Measurements from ENCODE around the gene EVC2.

EVC2 gene

DNA sequence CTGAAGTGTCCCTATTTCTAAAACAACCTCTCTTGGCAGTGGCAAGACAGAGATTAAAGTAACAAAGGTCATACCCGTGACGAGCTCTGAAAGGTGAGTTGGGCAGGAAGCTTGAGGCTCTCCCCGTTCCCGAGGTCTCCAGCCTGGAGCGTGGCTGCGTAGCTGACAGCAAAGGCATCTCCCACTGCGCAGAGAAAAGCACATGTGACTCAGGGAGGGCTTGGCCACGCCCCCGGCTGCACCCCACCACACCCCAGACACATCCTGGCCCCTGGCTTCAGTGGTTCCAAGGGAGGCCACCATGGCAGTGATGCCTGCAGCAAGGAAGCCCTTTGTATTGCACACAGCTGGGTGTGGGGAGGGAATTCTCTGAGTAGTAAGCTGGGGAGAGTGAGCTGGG, 23.1 kb downstream of the EVC2 start:
- H3K9me3 ChIP-seq (ENCODE audit: control insufficient read depth, low read length): no peaks in the 10 kb centered on the region
- H3K27me3 ChIP-seq (replicated peaks; ENCODE audit: control insufficient read depth, insufficient read depth, low read length, poor library complexity, severe bottlenecking): no peaks in the 10 kb centered on the region
- H3K36me3 ChIP-seq (ENCODE audit: control insufficient read depth, insufficient read depth, low read length): no peaks in the 10 kb centered on the region
- H3K4me1 ChIP-seq (ENCODE audit: control insufficient read depth, insufficient read depth, low read length, poor library complexity, severe bottlenecking): no peaks in the 10 kb centered on the region
- H3K4me3 ChIP-seq (ENCODE audit: insufficient read depth, low read depth, low read length, poor library complexity, severe bottlenecking): no peak overlapping the region
- DNase-seq: no peak
- H3K27ac ChIP-seq (ENCODE audit: insufficient read depth, low read length, poor library complexity, severe bottlenecking): no peak overlapping the region

DNA sequence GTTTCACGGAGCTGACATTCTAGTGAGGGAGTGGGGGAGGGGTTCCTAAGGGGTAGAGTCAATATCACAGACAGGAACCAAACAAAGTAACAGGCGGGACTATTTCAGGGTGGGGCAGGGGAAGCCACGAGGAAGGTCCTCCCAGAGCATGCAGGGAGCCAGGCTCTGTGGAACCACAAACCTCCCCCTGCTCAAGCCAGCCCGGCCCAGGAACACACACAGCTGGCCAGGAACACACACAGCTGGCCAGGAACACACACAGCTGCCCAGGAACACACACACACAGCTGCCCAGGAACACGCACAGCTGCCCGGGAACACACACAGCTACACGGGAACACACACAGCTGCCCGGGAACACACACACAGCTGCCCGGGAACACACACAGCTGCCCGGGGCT, 24.8 kb downstream of the EVC2 start:
- Histone ChIP-seq H3K36me3 (ENCODE audit: control insufficient read depth, insufficient read depth, low read length) (no peaks in the 10 kb centered on the region), H3K4me1 (ENCODE audit: control insufficient read depth, insufficient read depth, low read length, poor library complexity, severe bottlenecking) (no peaks in the 10 kb centered on the region)
- DNase-seq: no peak

DNA sequence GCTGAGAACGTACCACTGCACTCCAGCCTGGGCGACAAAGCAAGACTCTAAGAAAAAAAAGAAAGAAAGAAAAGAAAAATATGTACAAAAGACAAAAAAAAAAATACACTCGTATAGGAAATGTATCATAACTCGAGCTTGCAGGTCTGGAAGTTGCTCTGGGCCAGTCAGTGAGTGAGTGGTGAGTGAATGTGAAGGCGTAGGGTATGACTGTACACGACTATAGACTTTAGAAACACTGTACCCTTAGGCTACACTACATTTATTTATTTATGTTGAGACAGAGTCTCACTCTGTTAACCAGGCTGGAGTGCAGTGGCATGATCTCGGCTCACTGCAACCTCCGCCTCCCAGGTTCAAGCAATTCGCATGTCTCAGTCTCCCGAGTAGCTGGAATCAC, 29.4 kb downstream of the EVC2 start:
- H3K27ac ChIP-seq (ENCODE audit: insufficient read depth, low read length, poor library complexity, severe bottlenecking): no peak overlapping the region
- no peaks in the 10 kb centered on the region for H3K27me3 ChIP-seq (replicated peaks; ENCODE audit: control insufficient read depth, insufficient read depth, low read length, poor library complexity, severe bottlenecking)
- DNase-seq: no peak
- no peak overlapping the region for H3K4me3 ChIP-seq (ENCODE audit: insufficient read depth, low read depth, low read length, poor library complexity, severe bottlenecking)
- no peaks in the 10 kb centered on the region for H3K4me1 ChIP-seq (ENCODE audit: control insufficient read depth, insufficient read depth, low read length, poor library complexity, severe bottlenecking)
- no peaks in the 10 kb centered on the region for H3K36me3 ChIP-seq (ENCODE audit: control insufficient read depth, insufficient read depth, low read length)
- H3K9me3 ChIP-seq (ENCODE audit: control insufficient read depth, low read length): no peaks in the 10 kb centered on the region

More for the DNA sequence above, 24.8 kb downstream of the EVC2 start:
- Histone ChIP-seq H3K9me3 (ENCODE audit: control insufficient read depth, low read length) (no peaks in the 10 kb centered on the region), H3K27me3 (replicated peaks; ENCODE audit: control insufficient read depth, insufficient read depth, low read length, poor library complexity, severe bottlenecking) (no peaks in the 10 kb centered on the region), H3K27ac (ENCODE audit: insufficient read depth, low read length, poor library complexity, severe bottlenecking) (no peak overlapping the region), H3K4me3 (ENCODE audit: insufficient read depth, low read depth, low read length, poor library complexity, severe bottlenecking) (no peak overlapping the region)

DNA sequence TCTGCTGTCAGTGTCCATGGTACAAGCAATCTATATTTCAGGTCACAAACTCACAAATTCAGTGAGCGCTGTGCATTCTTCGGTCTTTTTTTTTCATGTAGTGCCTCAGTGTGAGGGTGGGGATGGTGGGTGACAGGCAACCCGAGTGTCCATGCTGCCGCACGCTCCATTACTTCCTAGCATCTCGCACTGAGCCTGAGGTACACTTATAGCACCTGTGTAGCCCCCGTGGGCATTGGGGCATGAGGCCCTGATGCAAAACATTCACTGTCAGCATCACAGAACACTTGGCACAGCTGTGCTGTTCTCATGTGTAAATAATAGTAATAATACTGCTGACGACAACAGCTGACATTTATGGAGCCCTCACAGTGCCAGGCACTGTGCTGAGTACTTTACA, 31.6 kb downstream of the EVC2 start:
- no peaks in the 10 kb centered on the region for H3K36me3 ChIP-seq (ENCODE audit: control insufficient read depth, insufficient read depth, low read length)
- no peaks in the 10 kb centered on the region for H3K4me1 ChIP-seq (ENCODE audit: control insufficient read depth, insufficient read depth, low read length, poor library complexity, severe bottlenecking)
- no peak overlapping the region for H3K27ac ChIP-seq (ENCODE audit: insufficient read depth, low read length, poor library complexity, severe bottlenecking)
- H3K9me3 ChIP-seq (ENCODE audit: control insufficient read depth, low read length): no peaks in the 10 kb centered on the region
- no peaks in the 10 kb centered on the region for H3K27me3 ChIP-seq (replicated peaks; ENCODE audit: control insufficient read depth, insufficient read depth, low read length, poor library complexity, severe bottlenecking)
- DNase-seq: no peak
- no peak overlapping the region for H3K4me3 ChIP-seq (ENCODE audit: insufficient read depth, low read depth, low read length, poor library complexity, severe bottlenecking)

DNA sequence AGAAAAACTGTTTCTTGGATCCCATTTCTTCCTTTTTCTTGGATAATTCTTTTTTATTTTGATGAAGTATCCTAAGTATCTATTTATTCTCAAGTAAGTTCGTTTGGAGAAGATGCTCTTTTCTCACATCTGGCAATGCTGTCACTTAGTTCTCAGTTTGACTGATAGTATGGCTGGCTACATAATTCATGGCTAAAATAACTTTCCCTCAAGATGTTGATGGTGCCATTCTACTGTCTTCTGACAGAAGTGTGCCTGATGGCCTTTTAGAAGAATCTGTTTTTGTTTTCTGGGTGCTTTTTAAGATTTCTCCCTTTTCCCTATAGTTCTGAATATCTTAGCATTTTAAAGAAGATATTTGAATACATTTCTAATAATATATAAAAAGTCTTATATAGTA, 41.6 kb downstream of the EVC2 start:
- H3K9me3 ChIP-seq (ENCODE audit: control insufficient read depth, low read length): no peaks in the 10 kb centered on the region
- H3K4me1 ChIP-seq (ENCODE audit: control insufficient read depth, insufficient read depth, low read length, poor library complexity, severe bottlenecking): no peaks in the 10 kb centered on the region
- DNase-seq: no peak
- H3K27ac ChIP-seq (ENCODE audit: insufficient read depth, low read length, poor library complexity, severe bottlenecking): no peak overlapping the region
- H3K4me3 ChIP-seq (ENCODE audit: insufficient read depth, low read depth, low read length, poor library complexity, severe bottlenecking): no peak overlapping the region
- no peaks in the 10 kb centered on the region for H3K27me3 ChIP-seq (replicated peaks; ENCODE audit: control insufficient read depth, insufficient read depth, low read length, poor library complexity, severe bottlenecking)
- no peaks in the 10 kb centered on the region for H3K36me3 ChIP-seq (ENCODE audit: control insufficient read depth, insufficient read depth, low read length)

DNA sequence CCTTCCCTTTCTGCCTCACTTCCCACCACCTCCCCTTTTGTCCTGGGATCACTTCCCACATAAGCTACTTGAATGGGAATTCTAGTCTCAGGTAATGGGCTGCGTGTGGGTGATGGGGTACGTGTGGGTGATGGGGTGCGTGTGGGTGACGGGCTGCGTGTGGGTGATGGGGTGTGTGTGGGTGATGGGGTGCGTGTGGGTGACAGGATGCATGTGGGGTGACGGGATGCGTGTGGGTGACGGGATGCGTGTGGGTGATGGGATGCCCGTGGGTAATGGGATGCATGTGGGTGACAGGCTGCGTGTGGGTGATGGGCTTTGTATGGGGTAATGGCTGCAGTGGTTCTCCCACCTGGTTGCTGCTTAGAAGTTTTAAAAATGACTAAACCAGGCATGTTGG, 43.6 kb downstream of the EVC2 start:
- DNase-seq: no peak
- Histone ChIP-seq H3K27ac (ENCODE audit: insufficient read depth, low read length, poor library complexity, severe bottlenecking) (no peak overlapping the region), H3K4me1 (ENCODE audit: control insufficient read depth, insufficient read depth, low read length, poor library complexity, severe bottlenecking) (no peaks in the 10 kb centered on the region), H3K27me3 (replicated peaks; ENCODE audit: control insufficient read depth, insufficient read depth, low read length, poor library complexity, severe bottlenecking) (no peaks in the 10 kb centered on the region), H3K9me3 (ENCODE audit: control insufficient read depth, low read length) (no peaks in the 10 kb centered on the region), H3K36me3 (ENCODE audit: control insufficient read depth, insufficient read depth, low read length) (no peaks in the 10 kb centered on the region), H3K4me3 (ENCODE audit: insufficient read depth, low read depth, low read length, poor library complexity, severe bottlenecking) (no peak overlapping the region)

DNA sequence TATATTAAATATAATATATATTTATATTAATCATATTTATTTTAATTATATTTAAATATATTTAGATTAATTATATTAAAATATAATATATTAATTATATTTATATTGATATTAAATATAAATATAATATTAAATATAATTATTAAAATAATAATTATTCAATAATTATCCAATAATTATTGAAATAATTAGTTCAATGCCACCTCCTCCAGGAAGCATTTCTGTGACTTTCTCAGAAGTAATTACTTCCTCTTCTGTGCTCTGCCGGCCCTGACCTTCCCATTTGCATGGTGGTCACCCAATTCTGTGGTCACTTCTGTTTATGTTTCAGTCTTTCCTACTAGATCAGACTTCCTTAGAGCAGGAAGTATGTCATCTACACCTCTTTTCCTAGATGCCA, 45.8 kb downstream of the EVC2 start:
- Histone ChIP-seq H3K27me3 (replicated peaks; ENCODE audit: control insufficient read depth, insufficient read depth, low read length, poor library complexity, severe bottlenecking) (no peaks in the 10 kb centered on the region), H3K4me3 (ENCODE audit: insufficient read depth, low read depth, low read length, poor library complexity, severe bottlenecking) (no peak overlapping the region), H3K9me3 (ENCODE audit: control insufficient read depth, low read length) (no peaks in the 10 kb centered on the region), H3K4me1 (ENCODE audit: control insufficient read depth, insufficient read depth, low read length, poor library complexity, severe bottlenecking) (no peaks in the 10 kb centered on the region), H3K36me3 (ENCODE audit: control insufficient read depth, insufficient read depth, low read length) (no peaks in the 10 kb centered on the region), H3K27ac (ENCODE audit: insufficient read depth, low read length, poor library complexity, severe bottlenecking) (no peak overlapping the region)
- DNase-seq: no peak

DNA sequence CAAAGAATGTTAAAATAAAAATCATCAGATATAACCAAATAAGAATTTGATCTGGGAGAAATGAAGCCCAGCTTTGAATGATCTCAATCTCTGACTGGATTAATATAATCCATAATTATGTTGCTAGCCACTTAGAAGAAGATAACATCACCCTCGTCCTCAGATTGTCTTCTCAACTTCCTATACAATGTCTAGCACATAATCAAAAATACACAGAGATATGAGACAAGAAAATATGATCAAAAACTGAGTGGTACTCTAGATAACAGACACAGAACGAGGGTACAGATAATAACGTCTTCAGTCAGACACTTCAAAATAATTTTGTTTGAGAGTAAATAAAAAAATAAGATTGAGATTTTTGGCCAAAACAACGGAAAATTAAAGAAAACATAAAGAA, 47.1 kb downstream of the EVC2 start:
- Histone ChIP-seq H3K27me3 (replicated peaks; ENCODE audit: control insufficient read depth, insufficient read depth, low read length, poor library complexity, severe bottlenecking) (no peaks in the 10 kb centered on the region), H3K27ac (ENCODE audit: insufficient read depth, low read length, poor library complexity, severe bottlenecking) (no peak overlapping the region), H3K9me3 (ENCODE audit: control insufficient read depth, low read length) (no peaks in the 10 kb centered on the region), H3K4me3 (ENCODE audit: insufficient read depth, low read depth, low read length, poor library complexity, severe bottlenecking) (no peak overlapping the region), H3K4me1 (ENCODE audit: control insufficient read depth, insufficient read depth, low read length, poor library complexity, severe bottlenecking) (no peaks in the 10 kb centered on the region), H3K36me3 (ENCODE audit: control insufficient read depth, insufficient read depth, low read length) (no peaks in the 10 kb centered on the region)
- DNase-seq: no peak

DNA sequence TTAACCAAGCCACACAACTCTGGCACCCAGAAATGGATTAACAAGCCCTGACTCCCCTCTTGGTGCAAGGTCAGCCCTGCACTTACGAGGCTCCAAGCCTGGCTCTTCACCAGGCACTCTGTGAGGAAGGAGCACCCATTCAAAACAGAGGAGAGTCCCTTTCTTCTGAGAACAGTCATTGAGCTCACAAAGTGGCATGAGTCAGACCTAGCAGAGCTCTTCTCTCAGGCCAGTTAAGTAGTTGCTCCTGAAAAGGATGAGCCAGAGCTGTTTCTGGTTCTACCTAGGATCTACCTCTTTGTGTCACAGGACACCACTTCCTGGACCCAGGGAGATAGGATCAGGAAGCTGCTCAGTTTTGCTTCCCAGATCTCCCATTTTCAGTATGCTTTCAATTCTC, 48.2 kb downstream of the EVC2 start:
- no peaks in the 10 kb centered on the region for H3K4me1 ChIP-seq (ENCODE audit: control insufficient read depth, insufficient read depth, low read length, poor library complexity, severe bottlenecking)
- H3K27me3 ChIP-seq (replicated peaks; ENCODE audit: control insufficient read depth, insufficient read depth, low read length, poor library complexity, severe bottlenecking): no peaks in the 10 kb centered on the region
- no peak overlapping the region for H3K4me3 ChIP-seq (ENCODE audit: insufficient read depth, low read depth, low read length, poor library complexity, severe bottlenecking)
- H3K9me3 ChIP-seq (ENCODE audit: control insufficient read depth, low read length): no peaks in the 10 kb centered on the region
- H3K27ac ChIP-seq (ENCODE audit: insufficient read depth, low read length, poor library complexity, severe bottlenecking): no peak overlapping the region
- DNase-seq: no peak
- H3K36me3 ChIP-seq (ENCODE audit: control insufficient read depth, insufficient read depth, low read length): no peaks in the 10 kb centered on the region

DNA sequence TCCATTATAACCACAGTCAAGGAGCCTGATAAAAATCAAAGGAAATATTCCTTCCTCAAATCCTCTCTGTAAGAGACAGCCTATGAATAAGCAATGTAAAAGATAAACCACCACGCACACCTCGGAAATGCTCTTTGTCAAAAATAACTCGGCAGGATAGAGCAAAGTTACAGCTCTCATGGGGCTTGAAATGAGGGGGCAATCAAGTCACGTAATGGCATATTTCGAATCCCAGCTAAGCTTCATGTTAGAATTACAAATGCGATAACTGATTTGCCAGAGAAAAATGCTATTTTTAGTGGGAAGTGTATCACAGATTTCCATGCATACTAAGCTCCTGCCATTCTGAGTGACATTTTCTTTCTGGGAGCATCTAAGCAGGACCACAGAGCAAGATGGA, 49.4 kb downstream of the EVC2 start:
- Histone ChIP-seq H3K27ac (ENCODE audit: insufficient read depth, low read length, poor library complexity, severe bottlenecking) (no peak overlapping the region), H3K4me1 (ENCODE audit: control insufficient read depth, insufficient read depth, low read length, poor library complexity, severe bottlenecking) (no peaks in the 10 kb centered on the region), H3K4me3 (ENCODE audit: insufficient read depth, low read depth, low read length, poor library complexity, severe bottlenecking) (no peak overlapping the region), H3K36me3 (ENCODE audit: control insufficient read depth, insufficient read depth, low read length) (no peaks in the 10 kb centered on the region), H3K9me3 (ENCODE audit: control insufficient read depth, low read length) (no peaks in the 10 kb centered on the region), H3K27me3 (replicated peaks; ENCODE audit: control insufficient read depth, insufficient read depth, low read length, poor library complexity, severe bottlenecking) (no peaks in the 10 kb centered on the region)
- no peak for DNase-seq

DNA sequence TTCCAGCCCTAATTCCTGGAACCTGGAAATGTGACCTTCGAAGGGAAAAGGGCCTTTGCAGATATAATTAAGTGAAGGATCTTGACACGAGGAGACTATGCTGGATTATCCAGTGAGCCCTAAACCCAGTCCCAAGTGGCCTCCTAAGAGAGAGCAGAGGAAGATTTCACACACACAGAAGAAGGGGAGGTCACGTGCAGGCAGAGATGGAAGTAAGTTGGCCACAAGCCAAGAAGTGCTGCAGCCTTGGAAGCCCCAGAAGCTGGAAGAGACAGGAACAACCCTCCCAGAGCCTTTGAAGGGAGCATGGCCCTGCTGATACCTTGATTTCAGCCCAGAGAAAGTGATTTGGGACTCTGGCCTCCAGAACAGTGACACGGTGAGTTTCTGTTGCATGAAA, 51.9 kb downstream of the EVC2 start:
- no peaks in the 10 kb centered on the region for H3K9me3 ChIP-seq (ENCODE audit: control insufficient read depth, low read length)
- no peak overlapping the region for H3K4me3 ChIP-seq (ENCODE audit: insufficient read depth, low read depth, low read length, poor library complexity, severe bottlenecking)
- H3K27me3 ChIP-seq (replicated peaks; ENCODE audit: control insufficient read depth, insufficient read depth, low read length, poor library complexity, severe bottlenecking): no peaks in the 10 kb centered on the region
- DNase-seq: no peak
- no peak overlapping the region for H3K27ac ChIP-seq (ENCODE audit: insufficient read depth, low read length, poor library complexity, severe bottlenecking)
- H3K4me1 ChIP-seq (ENCODE audit: control insufficient read depth, insufficient read depth, low read length, poor library complexity, severe bottlenecking): no peaks in the 10 kb centered on the region
- no peaks in the 10 kb centered on the region for H3K36me3 ChIP-seq (ENCODE audit: control insufficient read depth, insufficient read depth, low read length)
